HFF-Myc (cell line): ENCODE results near the gene EEF1A2.

Source experiments
- DNase-seq: peaks from one replicate; pipeline ENCODE4 v3.0.0-alpha.2; 2011; ENCODE audit warnings: low read depth; ENCODE audit errors: extremely low read depth
- H3K4me3 ChIP-seq: replicated peaks from 2 replicates; pipeline ENCODE4 v1.5.1; 2011; ENCODE audit warnings: low read depth, mild to moderate bottlenecking, control low read depth, low read length
- CTCF ChIP-seq: IDR thresholded peaks from 2 replicates; pipeline ENCODE4 v1.5.1; 2012; ENCODE audit warnings: mild to moderate bottlenecking, low read depth, low read length, control low read depth; ENCODE audit errors: missing control alignments

The EEF1A2 gene

GRCh38 chr20:63525971-63526370 lies 27.1 kb upstream of the EEF1A2 start:
- TF ChIP-seq CTCF, result no peak
- no peak overlapping the region for H3K4me3 ChIP-seq
- no peak for DNase-seq

DNA sequence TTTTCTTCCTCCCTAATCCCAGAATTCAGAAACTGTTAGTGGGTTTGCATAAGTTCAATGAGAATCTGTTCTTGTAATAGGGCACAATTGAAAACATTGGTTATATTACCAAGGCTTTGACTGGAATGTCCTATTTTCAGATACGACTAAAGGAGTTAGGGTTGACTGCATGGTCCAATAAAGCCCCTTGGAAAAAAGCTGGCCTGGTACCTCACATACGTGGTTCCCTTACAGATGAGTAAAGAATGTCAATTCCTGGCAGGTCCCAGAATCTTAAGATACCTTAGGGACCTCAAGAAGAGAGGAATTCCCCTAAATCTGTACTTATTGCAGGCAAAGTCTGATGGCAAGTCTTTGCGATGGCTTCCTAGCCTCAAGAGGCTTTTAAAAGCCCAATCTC lies 26.3 kb upstream of the EEF1A2 start:
- no peak for DNase-seq
- no peak overlapping the region for H3K4me3 ChIP-seq
- TF ChIP-seq CTCF, result no peak

GRCh38 chr20:63522981-63523611 lies 24.2 kb upstream of the EEF1A2 start:
- H3K4me3 ChIP-seq, result no peak overlapping the region
- no peak for DNase-seq
- no peak for TF ChIP-seq CTCF

DNA sequence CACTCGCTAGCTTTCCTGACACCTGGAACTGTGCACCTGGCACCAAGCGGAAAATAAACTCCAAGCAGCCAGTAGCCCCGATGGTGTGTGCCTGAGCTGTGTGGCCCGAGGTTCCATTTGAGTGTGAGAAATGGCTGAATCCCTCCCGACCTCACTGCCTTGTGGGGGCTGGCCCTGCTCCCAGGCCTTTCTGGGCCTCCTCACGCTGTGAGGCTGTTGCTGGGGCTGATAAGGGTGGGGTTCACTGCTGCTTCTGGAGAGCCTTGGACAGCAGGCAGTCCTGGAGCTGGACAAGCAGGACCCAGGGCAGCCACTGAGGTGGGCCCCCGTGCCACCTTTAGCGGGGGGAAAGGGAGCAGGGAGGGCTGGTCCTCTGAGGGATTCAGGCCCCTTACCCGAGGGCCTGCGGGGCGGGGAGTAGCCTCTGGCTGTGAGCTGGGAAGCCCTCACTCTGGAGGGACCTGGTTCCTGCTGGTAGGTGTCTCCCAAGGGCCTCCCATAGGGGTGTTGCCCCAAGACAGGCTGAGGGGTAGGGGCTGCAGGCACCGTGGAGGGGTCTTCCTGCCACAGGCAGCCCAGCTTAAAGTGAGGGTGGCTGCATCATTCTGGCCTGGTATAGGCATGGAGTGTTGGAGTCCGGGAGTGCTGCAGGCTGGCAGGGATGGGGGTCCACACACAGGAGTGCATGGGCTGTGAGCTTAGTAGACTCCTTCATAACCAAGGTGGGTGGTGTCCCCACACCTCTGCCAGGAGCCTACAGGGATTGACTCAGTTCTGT lies 23.4 kb upstream of the EEF1A2 start:
- H3K4me3 ChIP-seq, result peak overlapping the region; percentile 70
- no peak for TF ChIP-seq CTCF
- no peak for DNase-seq

DNA sequence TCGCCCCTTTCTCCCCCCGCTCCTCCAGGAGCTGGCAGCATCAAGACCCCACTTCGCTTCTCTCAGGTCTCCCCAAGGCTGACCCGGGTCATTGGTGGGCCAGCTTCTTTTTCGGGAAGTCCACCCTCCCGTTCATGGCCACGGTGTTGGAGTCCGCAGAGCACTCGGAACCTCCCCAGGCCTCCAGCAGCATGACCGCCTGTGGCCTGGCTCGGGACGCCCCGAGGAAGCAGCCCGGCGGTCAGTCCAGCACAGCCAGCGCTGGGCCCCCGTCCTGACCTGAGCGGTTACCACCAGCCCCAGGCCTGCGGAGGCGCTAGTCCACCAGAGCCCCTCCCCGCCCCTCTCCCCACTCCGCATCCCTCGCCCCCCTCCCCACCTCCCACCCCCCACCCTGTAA lies 22.7 kb upstream of the EEF1A2 start:
- no peak for DNase-seq
- no peak for TF ChIP-seq CTCF
- H3K4me3 ChIP-seq, result peak overlapping the region; percentile 70

- H3K4me3 ChIP-seq, result peak overlapping the region; percentile 70
- TF ChIP-seq CTCF, result no peak
- no peak for DNase-seq
Observed at GRCh38 chr20:63520934-63521601, 22.2 kb upstream of the EEF1A2 start.
